Astrocyte of the spinal cord (primary cell): Measurements from ENCODE around the gene DUSP28.

Experiments
- DNase-seq: peaks from one replicate; pipeline ENCODE4 v3.0.0; 2011; ENCODE audit warnings: low read depth, low spot score
- H3K4me3 ChIP-seq: 2 replicates; pipeline ENCODE4 v1.5.1; 2011; ENCODE audit warnings: low read depth, mild to moderate bottlenecking, low read length, moderate library complexity
- in situ Hi-C: cut with HindIII; loops from 2 replicates; pipeline ENCODE4 v1.10.0; 2017; ENCODE audit warnings: low sequenced_read_pairs
- TF ChIP-seq, protein P1 (sequence below): IDR thresholded peaks from 2 replicates; pipeline ENCODE4 v1.5.1; 2012; ENCODE audit warnings: low read depth, mild to moderate bottlenecking, low read length, inconsistent platforms

DUSP28 gene

DNA sequence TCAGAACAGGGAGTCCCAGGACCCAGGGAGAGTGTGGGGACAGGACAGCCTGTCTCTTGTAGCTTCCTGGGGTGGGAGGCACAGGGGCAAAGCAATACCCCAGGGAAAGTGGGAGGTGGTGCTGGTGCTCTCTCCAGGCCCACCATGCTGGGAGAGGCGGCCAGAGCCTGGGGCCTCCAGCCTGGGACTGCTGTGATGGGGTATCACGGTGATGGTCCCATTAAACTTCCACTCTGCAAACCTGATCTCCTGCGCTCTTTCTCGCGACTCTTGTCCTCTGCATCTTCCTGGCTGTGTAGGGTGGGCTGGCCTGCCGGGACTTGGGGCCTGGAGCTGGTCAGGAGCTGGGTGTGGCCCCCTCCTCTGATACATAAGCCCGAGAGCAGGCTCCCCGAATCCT is 18.3 kb downstream of the DUSP28 start:
- TF ChIP-seq, protein P1, sequence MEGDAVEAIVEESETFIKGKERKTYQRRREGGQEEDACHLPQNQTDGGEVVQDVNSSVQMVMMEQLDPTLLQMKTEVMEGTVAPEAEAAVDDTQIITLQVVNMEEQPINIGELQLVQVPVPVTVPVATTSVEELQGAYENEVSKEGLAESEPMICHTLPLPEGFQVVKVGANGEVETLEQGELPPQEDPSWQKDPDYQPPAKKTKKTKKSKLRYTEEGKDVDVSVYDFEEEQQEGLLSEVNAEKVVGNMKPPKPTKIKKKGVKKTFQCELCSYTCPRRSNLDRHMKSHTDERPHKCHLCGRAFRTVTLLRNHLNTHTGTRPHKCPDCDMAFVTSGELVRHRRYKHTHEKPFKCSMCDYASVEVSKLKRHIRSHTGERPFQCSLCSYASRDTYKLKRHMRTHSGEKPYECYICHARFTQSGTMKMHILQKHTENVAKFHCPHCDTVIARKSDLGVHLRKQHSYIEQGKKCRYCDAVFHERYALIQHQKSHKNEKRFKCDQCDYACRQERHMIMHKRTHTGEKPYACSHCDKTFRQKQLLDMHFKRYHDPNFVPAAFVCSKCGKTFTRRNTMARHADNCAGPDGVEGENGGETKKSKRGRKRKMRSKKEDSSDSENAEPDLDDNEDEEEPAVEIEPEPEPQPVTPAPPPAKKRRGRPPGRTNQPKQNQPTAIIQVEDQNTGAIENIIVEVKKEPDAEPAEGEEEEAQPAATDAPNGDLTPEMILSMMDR, result no peak
- no peak overlapping the region for H3K4me3 ChIP-seq
- in situ Hi-C loops, result no loop called here
- no peak for DNase-seq

- in situ Hi-C loops, result no loop called here
- no peak overlapping the region for H3K4me3 ChIP-seq
- no peak for DNase-seq
- TF ChIP-seq, protein P1, result no peak
Measured at GRCh38 chr2:240579071-240579762, 19.1 kb downstream of the DUSP28 start.

DNA sequence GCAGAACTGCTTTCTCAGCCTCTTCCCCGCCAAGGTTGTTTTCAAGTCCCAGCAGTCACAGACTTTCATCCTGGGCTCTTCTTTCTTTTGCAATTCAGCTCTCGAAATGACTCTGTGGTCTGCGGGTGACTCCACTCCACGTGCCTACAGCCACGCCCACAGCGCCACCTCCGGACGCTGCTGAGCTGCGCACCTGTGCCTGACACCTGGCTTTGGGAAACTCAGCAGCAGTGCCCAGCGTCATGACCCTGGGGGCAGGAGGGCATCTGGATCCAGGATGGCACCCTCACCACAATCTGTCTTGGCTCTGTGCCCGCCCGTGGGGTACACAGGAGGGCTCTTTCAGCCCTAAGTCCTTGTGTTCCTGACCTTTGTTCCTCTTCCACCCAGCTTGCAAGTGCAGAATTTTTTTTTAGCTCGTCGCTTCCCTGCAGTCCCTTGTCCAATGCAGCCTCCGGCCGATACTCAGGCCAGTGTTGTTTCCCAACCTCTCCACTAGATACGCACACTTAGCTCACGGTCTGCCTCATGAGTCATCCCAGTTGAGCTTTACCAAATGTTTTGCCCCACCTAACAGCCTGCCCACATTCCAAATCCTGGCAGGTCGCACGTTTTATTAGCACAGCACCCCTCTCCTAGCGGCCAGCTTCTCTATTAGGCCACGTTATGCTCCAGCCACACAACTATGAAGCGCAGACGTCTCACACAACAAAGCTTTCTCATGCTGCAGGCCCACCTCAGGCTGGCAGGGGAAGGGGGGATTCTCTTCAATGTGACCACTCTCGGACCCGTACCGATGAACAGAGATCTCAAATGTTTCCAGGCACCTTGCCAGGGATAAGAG is 19.8 kb downstream of the DUSP28 start:
- TF ChIP-seq, protein P1, result no peak
- DNase-seq, result peak; percentile 62
- no peak overlapping the region for H3K4me3 ChIP-seq
- in situ Hi-C loops, result no loop called here

DNA sequence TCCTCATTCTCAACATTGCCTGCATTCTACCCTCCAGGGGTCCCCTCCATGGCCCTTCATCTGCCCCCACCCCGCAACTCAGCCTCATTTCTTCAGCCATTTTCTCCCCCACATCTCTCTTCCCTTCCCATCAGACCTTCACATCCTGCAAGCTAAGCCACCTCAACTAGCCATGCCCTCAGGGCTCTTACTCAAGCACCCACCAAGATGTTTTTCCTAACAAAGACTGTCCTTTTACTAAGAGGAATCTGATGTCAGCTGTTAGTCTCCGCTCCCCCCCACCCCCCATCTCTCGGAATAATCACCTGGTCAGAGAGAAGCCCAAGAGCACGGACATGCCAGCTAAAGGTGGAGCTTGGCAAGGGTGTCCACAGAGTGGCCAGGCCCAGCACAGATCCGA is 21.7 kb downstream of the DUSP28 start:
- TF ChIP-seq, protein P1, result no peak
- DNase-seq, result no peak
- in situ Hi-C loops, result no loop called here

DNA sequence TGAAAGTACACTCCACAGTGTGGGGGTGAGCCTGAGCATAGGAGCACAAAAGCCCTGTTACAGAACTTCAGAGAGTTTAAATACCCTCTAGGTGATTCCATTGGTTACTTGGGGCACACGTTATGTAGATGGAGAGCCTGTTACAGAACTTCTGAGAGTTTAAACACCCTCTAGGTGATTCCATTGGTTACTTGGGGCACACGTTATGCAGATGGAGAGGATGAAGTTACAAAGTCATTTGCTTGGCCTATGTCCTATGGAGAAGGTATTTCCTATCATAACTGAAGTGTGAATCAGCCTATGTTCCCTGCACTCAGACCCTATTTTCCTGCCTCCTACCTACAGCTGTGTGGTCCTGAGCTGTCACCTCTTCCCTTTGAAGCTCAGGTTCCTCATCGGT is 22.6 kb downstream of the DUSP28 start:
- DNase-seq, result no peak
- TF ChIP-seq, protein P1, result no peak
- H3K4me3 ChIP-seq, result no peak overlapping the region
- in situ Hi-C loops, result no loop called here

More for the DNA sequence above, 21.7 kb downstream of the DUSP28 start:
- H3K4me3 ChIP-seq, result no peak overlapping the region

GRCh38 chr2:240583774-240584173 is 23.6 kb downstream of the DUSP28 start:
- in situ Hi-C loops, result no loop called here
- TF ChIP-seq, protein P1, result no peak
- DNase-seq, result no peak
- H3K4me3 ChIP-seq, result no peak overlapping the region
